NCI-H2107 treated with DMSO at 0.1 percent for 48 hours (cell line): ENCODE measurements around the gene ATP1A4.

Source experiments
- DNase-seq: peaks from one replicate; lab custom pipeline; 2025; ENCODE audit not compliant: unreplicated experiment; lab: John Stamatoyannopoulos, UW

Gene ATP1A4

GRCh38 chr1:160169553-160170399 is 18.4 kb downstream of the ATP1A4 start:
- DNase-seq, result peak; percentile 62

- DNase-seq, result no peak
These were observed 20.0 kb downstream of the ATP1A4 start for GRCh38 chr1:160171354-160171753.

GRCh38 chr1:160171980-160172379 is 20.6 kb downstream of the ATP1A4 start:
- no peak for DNase-seq

GRCh38 chr1:160177231-160177630 is 25.8 kb downstream of the ATP1A4 start:
- no peak for DNase-seq

GRCh38 chr1:160177667-160178066 is 26.3 kb downstream of the ATP1A4 start:
- DNase-seq, result no peak

- no peak for DNase-seq
These were observed 27.3 kb downstream of the ATP1A4 start for GRCh38 chr1:160178731-160179130.

GRCh38 chr1:160179336-160179735 is 27.9 kb downstream of the ATP1A4 start:
- no peak for DNase-seq

GRCh38 chr1:160186246-160186645 is 34.8 kb downstream of the ATP1A4 start:
- no peak for DNase-seq

- DNase-seq, result no peak
These were observed 35.3 kb downstream of the ATP1A4 start for GRCh38 chr1:160186729-160187128.

GRCh38 chr1:160187407-160187806 is 36.0 kb downstream of the ATP1A4 start:
- no peak for DNase-seq

GRCh38 chr1:160188341-160188740 is 36.9 kb downstream of the ATP1A4 start:
- DNase-seq, result no peak

GRCh38 chr1:160189649-160190625 is 38.5 kb downstream of the ATP1A4 start, which contains the start of gene CASQ1:
TSS of gene CASQ1 (plus strand) at chr1:160190575. CDS start at chr1:160190752, 177 bp downstream.
- DNase-seq, result no peak

- DNase-seq, result no peak
These were observed 40.4 kb downstream of the ATP1A4 start for GRCh38 chr1:160191756-160192155.

GRCh38 chr1:160192234-160192633 is 40.8 kb downstream of the ATP1A4 start:
- no peak for DNase-seq

- peak; percentile 72 for DNase-seq
These were observed 41.9 kb downstream of the ATP1A4 start for GRCh38 chr1:160193091-160193819.

- DNase-seq, result no peak
These were observed 42.7 kb downstream of the ATP1A4 start for GRCh38 chr1:160193832-160194736.

GRCh38 chr1:160194737-160195059 is 43.3 kb downstream of the ATP1A4 start:
- no peak for DNase-seq

- DNase-seq, result no peak
These were observed 44.7 kb downstream of the ATP1A4 start for GRCh38 chr1:160196143-160196542.

GRCh38 chr1:160197231-160197630 is 45.8 kb downstream of the ATP1A4 start:
- no peak for DNase-seq

- DNase-seq, result no peak
These were observed 49.4 kb downstream of the ATP1A4 start for GRCh38 chr1:160200786-160201185.
